CD4-positive, alpha-beta T cell treated with Interleukin-15 for 4 hours (primary cell): ENCODE data around the gene IL7R.

Source experiments
- DNase-seq: peaks from one replicate; pipeline ENCODE4 v3.0.0-alpha.2; 2020; ENCODE audit warnings: low spot score

IL7R gene, protein sequence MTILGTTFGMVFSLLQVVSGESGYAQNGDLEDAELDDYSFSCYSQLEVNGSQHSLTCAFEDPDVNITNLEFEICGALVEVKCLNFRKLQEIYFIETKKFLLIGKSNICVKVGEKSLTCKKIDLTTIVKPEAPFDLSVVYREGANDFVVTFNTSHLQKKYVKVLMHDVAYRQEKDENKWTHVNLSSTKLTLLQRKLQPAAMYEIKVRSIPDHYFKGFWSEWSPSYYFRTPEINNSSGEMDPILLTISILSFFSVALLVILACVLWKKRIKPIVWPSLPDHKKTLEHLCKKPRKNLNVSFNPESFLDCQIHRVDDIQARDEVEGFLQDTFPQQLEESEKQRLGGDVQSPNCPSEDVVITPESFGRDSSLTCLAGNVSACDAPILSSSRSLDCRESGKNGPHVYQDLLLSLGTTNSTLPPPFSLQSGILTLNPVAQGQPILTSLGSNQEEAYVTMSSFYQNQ

GRCh38 chr5:35856765-35857351, at the start of gene IL7R:
Gene IL7R (plus strand): TSS chr5:35856891. CDS start chr5:35856978, 87 bp downstream.
- DNase-seq: peak; percentile 86

DNA sequence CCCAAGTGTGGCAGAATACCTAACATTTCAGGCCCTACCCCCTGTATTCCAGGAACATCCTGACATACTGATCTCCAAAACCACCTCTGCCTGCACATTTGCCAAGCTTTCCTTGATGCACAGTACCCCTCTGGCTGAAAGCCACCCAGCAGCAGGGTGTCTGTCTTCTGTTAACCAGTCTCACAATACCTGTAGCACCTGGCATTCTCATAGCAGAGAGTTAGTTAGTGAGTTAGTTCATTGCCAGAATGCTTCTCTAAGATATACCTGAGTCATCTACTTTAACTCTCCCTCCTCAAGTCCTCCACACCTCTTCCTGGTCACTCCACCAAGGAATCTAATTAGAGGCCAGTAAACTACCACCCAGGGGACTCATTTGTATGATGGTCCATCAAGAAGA, 46.1 kb upstream of the IL7R start:
- peak; percentile 53 for DNase-seq

DNA sequence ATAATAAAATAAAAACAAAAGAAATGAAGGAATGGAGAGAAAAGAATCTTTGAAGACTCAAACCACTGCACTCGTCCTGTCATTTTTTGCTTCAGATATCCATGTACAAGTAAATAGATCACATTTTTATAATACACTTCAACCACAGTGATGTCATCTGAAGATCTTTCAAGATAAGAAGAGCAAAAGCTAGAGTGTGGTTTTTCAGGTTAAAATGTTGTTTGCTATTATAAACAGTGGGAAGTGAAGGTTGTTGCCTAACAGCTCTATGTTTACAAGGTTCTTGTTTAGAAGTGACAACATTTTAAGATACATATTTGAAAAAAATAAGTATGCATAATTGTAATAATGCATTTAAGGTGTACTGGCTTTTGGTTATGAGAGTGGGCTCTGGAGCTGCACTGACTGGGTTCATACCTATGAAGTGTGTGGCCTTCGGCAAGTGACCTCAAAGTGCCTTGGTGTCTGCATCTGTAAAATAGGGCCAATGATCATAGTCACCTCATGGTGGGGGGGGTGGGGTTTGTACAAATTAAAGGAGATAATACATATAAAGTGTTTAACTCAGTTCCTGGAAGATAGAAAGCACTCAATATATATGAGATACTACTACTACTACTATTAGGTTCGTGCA, 45.5 kb upstream of the IL7R start:
- DNase-seq: peak; percentile 83

- DNase-seq: no peak
Observed at GRCh38 chr5:35813521-35813920, 43.2 kb upstream of the IL7R start.

DNA sequence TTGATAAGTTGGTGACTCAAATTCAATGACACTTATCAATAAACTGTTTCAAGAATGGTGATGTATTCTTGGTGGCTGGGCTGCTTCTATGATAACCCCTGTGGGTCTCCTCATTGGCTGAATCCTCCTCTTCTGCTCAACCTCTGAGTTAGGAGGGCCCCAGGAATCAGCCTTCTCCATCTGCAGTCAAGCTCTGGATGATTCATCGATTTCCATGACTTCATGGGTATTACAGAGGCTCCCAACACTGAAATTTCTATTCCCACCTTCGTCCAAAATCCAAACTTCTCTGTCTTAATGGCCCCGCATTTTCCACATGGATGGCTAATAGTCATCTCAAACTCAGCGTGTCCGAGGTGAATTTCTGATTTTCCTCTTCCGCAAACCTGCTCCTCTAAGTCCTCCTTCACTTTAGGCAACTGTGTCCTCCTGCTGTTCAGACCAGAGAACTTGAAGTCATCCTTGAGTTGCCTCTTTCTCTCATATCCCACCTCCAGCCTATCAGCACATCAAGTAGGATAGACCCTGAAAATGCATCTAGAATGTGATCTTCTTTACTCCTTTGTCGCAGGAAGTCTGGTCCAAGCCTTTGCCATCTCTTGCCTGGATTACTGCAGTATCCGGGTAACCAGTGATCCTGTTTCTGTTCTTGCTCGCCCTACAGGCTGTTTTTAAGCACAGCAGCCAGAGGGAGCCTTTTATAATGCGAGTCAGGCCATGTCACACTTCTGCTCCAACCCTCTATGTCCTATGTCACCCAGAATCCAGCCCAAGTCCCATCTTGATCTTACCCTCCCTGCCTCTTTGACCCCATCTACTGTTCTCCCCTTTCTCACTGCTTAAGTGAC, 41.4 kb upstream of the IL7R start:
- DNase-seq: peak; percentile 64

DNA sequence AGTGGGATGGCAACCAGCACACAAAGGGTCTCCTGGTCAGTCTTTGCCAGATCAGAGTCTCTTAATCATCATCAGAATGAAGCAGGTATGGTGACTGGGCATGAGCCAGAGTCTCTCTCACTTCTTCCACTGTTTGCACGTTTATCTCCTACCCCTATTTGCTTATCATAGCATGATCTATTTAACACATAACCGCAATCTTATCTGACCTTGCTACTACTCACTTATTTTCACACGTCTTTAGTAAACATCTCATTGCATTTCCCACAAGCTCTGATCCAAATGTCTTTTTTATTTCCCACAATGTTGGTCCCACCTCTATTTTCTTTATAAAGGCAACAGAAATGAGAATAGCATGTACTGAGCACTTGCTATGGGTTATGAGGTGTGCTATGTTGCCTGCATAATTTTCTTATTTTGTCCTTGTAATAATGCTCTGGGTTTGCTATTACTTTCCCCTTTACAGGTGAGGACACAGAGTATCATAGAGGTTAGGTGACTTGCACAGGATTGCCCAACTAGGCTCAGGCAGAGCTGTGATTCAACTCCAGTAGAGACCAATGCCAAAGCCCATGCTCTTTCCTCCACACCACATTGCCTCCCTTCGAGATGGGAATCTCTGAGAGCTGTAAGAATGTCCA, 39.7 kb upstream of the IL7R start:
- DNase-seq: peak; percentile 70

DNA sequence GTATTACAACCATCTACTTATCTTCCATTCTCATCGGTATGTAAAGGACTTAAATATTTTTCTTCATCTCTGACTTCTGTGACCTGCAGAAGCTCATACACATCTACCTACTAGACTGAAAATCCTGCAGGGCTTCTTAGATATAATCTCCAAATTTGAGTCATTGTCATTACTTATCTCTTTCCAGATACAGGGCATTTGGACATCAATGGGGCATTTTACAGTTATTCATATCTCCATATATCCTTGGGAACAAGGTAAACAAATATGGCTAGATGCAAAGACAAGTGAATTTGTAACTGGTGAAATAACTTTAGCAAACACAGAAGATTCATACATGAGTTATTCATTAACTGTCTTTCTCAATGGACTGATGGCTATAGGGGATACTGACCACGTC, 37.7 kb upstream of the IL7R start:
- DNase-seq: no peak

- DNase-seq: peak; percentile 43
Observed at GRCh38 chr5:35819668-35820067, 37.0 kb upstream of the IL7R start.

GRCh38 chr5:35820735-35821134, 36.0 kb upstream of the IL7R start:
- no peak for DNase-seq

GRCh38 chr5:35821513-35821912, 35.2 kb upstream of the IL7R start:
- peak; percentile 59 for DNase-seq

DNA sequence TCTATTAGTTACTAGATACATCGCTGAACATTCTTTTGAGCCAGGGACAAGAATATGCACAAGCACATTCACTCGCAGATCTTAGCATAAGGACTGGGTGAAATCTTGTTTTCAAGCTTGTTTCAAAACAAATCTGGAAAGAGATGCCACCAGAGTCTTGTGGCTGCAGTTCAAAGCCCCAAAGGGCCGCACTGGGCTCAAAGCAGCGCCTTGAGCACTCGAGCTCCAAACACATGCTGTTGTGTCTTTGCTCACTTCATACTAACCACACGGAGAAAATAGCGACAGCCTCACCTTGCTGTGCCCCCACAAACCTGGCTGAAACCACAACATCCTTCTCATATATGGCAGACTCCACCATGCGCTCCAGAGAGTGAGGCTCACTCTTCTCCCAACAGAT, 34.2 kb upstream of the IL7R start:
- DNase-seq: peak; percentile 57

DNA sequence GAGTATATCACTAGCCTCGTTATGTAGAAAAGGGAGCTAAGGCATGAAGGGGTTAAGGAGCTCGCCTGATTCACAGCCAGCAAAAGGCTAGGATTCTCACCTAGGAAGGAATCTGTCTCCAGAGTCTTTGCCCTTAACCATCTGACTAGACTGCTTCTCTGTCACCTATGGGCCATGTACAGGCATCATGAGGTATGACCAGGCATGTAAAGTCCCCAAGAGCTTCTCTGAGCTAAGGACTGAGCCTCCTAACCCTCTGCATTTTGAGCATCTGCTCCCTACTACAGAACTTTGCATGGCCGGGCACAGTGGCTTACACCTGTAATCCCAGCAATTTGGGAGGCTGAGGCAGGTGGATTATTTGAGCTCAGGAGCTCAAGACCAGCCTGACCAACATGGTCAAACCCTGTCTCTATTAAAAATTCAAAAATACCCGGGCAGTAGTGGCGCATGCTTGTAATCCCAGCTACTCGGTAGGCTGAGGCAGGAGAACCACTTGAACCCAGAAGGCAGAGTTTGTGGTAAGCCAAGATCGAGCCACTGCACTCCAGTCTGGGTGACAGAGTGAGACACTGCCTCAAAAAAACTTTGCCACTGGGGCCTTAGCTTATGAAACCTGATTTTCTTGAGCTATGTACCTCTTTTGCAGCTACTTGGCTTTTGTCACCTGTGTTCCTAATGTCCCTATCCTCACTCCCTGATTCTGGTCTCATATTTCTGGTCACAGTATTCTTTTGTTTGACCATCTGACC, 33.2 kb upstream of the IL7R start:
- no peak for DNase-seq

- no peak for DNase-seq
Observed at GRCh38 chr5:35826056-35826455, 30.6 kb upstream of the IL7R start.

DNA sequence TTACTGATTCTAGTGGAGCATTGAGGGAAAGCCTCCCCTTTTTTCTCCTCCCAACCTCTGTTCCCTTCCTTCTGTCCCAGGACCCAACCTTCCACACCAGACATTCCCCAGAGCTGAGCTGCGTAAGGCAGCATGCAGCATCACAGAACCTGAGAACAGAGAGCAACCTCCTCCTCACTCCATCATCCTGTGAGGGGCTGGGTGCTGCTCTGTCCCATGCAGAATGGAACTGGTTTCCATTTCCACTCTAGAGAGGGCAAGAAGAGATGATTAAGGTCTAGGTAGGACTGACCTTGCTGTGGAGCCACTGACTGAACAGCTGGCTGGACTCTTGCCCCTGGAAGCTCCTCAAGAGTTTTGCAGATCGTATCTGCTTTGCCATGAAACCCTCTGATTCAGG, 30.1 kb upstream of the IL7R start:
- DNase-seq: no peak

DNA sequence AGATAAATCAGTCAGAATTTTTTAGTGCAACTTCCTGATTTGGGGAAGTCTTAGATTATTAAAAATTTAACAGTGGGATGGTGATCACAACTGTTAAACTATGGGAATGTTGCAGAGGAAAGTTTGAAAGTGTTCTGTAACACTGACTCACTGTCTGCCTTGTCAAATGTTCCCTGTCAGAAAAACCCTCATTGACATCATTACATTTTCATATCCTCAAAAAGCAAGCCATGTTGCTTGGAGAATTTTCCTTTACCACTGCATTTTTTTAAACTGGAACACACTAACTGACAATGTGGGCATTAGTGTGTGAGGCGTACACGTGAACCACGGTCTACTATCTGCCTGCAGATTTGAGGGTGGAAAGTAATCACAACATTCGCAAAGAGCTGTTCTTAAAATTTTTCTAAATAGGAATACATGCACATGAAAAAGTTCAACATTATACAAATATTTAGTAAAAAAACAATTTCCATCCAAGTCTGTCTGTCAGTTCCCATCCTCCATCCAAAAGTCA, 28.6 kb upstream of the IL7R start:
- DNase-seq: no peak

GRCh38 chr5:35830587-35830986, 26.1 kb upstream of the IL7R start:
- peak; percentile 80 for DNase-seq

DNA sequence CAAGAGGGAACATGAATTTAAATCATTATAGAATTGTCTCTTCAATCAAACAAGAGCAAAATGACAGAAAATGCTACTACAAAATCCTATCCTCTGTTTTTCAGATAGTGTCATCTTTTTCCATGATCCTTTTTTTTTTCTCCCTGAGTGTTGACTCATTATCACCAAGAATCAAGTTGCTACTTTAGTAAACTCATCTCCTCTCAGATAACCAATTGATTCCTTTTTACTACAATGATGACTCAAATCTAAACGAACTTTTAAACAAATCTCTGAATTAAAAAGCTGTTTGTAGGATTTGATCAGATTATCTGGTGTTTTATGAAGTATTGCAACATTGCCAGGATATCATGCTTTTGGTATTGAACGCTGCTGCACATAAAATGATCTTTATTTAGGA, 23.9 kb upstream of the IL7R start:
- DNase-seq: no peak

GRCh38 chr5:35833224-35833623, 23.5 kb upstream of the IL7R start:
- no peak for DNase-seq

DNA sequence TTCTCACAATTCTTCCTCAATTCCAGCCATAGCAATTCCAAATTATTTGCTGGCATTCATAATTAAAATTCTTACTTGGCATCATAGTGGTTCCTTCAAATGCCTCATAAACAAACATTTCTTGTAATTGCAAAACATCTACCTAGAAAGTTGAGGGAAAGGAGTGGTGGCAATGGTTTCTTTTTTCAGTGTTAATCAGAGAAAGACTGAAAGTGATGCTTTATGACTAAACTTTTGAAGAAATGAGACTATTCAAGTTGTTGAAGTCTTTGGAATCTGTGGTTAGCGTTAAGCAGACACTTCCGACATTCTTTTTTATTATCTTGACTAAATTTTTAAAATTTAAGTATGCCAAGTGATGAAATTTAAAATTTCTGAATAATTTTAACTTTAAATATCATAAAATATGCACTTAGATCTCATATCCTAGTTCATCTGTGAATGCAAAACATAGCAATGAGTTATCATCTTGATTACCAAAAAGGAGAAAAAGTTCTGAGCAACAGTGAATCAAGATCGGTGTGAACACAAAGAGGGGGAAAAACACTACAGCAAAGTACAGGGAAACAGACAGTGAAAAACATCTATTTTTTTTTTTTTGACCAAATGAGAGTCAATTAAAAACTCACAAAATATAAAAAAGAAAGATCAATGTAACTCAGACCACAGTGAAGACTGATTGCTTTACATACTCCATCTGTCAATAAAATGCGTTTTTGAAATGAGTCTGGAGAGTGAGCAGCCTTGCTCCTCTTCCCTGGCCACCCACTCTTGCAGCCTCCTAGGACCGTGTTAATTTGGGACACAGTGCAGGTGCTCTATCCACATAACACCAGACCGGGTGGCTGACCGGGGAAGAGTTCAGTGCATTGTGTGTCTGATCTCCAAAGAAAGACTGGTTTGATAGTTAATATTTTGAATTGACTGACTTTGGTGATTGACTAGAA, 20.6 kb upstream of the IL7R start:
- DNase-seq: peak; percentile 75
